D341Med (cell line): ENCODE measurements around the gene DAZAP2.
"Not testable (repeated sequence)": the region's sequence is repeated elsewhere in the genome, so short reads cannot be mapped to it uniquely, and the experiment has no call there.

Experiments
- DNase-seq: peaks from one replicate; pipeline ENCODE4 v3.0.0; 2012; ENCODE audit warnings: low spot score

The DAZAP2 gene

GRCh38 chr12:51217133-51217967 lies 21.3 kb upstream of the DAZAP2 start:
- DNase-seq = peak; percentile 88

- peak; percentile 94 for DNase-seq
Observed at GRCh38 chr12:51217968-51218606, 20.5 kb upstream of the DAZAP2 start, which contains the start of gene POU6F1. POU6F1 (minus strand) TSS chr12:51218062; CDS start chr12:51206836, 11,226 bp downstream.

DNA sequence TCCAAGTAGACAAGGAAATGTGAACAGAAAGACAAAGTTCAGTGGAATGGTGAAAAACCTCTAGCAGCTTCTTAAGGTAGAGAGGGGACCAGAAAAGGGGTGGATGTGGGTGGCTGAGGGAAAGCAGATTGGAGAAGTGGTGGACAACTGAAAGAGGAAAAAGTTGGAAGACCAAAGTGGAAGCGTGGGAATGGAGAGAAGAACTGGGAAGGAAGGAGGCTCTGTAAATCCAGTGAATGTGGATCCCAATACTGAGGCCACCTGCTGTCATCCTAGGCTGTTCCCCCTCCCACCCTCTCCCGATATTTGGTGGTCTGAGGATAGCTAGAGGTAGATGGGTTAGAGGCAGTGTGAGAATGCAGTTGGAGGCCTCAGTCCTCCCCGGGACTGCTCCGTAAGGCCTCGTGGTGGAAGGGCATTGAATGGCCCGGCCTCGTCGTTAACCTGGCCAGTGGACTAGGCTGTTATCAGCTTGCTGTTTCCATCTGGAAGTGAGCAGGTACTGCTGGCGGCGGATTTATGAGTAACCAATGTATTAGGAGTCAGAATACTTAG lies 19.9 kb upstream of the DAZAP2 start:
- no peak for DNase-seq

- no peak for DNase-seq
Observed at GRCh38 chr12:51219322-51219721, 19.3 kb upstream of the DAZAP2 start.

- DNase-seq = not testable (repeated sequence)
Observed at GRCh38 chr12:51219857-51220256, 18.8 kb upstream of the DAZAP2 start.

GRCh38 chr12:51222461-51222860 lies 16.2 kb upstream of the DAZAP2 start:
- DNase-seq = no peak

- DNase-seq = no peak
Observed at GRCh38 chr12:51224625-51225024, 14.0 kb upstream of the DAZAP2 start.

- no peak for DNase-seq
Observed at GRCh38 chr12:51225234-51225633, 13.4 kb upstream of the DAZAP2 start.

- DNase-seq = no peak
Observed at GRCh38 chr12:51225771-51226170, 12.9 kb upstream of the DAZAP2 start.

- not testable (repeated sequence) for DNase-seq
Observed at GRCh38 chr12:51227112-51227511, 11.5 kb upstream of the DAZAP2 start.

GRCh38 chr12:51227962-51228361 lies 10.7 kb upstream of the DAZAP2 start:
- DNase-seq = no peak

DNA sequence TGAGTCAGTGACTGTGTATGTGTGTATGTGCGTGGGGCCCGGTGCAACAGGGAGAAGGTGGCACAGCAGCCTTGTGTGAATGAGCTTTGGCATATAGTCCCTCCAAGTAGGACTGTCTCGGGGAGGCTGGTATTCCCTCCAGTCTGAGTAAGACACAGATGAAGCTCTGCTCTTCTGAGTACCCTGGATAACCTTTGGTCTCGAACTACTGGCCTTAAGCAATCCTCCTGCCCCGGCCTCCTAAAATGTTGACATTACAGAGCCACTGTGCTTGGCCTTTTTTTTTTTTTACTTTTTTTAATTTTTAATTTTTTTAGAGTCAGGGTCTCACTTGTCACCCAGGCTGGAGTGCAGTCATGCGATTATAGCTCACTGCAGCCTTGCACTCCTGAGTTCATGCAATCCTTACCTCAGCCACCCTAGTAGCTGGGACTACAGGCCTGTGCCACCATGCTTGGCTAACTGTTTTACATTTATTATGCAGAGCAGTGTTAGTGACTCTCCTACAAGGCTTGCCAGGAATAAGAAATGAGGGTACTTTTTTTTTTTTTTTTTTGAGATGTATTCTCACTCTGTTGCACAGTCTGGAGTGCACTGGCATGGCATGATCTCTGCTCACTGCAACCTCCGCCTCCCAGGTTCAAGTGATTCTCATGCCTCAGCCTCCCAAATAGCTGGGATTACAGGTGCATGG lies 9.4 kb upstream of the DAZAP2 start:
- no peak for DNase-seq

DNA sequence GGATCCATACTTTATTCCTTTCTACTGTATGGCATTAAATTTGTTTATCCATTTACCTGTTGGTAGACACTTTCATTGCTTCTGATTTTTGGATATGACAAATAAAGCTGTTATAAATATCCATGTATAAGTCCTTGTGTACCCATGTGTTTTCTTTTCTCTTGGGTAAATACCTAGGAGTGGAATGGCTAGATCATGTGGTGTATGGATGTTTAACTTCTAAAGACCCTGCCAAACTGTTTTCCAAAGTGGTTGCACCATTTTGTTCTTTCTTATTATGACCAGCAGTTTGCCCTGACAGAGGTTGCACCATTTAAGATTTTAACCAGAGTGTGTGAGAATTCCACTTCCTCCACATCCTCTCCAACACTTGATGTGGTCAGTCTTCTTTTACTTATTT lies 6.0 kb upstream of the DAZAP2 start:
- no peak for DNase-seq

DNA sequence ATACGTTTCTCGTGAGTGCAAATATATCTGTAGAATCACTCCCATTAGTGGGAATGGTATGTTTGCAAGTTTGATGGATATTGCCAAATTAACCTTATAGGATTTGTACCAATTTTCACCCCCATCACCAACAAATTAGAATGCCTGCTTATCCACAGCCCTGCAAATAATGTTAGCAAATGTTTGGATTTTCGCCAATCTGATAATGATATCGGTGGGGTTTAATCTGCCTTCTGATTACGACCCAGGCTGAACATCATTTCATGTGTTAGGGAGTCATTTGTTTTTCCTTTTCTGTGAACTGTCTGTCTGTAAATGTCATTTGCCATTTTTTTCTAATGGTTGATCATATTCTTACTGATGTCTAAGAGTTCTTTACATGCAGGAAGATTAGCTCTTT lies 4.1 kb upstream of the DAZAP2 start:
- no peak for DNase-seq

DNA sequence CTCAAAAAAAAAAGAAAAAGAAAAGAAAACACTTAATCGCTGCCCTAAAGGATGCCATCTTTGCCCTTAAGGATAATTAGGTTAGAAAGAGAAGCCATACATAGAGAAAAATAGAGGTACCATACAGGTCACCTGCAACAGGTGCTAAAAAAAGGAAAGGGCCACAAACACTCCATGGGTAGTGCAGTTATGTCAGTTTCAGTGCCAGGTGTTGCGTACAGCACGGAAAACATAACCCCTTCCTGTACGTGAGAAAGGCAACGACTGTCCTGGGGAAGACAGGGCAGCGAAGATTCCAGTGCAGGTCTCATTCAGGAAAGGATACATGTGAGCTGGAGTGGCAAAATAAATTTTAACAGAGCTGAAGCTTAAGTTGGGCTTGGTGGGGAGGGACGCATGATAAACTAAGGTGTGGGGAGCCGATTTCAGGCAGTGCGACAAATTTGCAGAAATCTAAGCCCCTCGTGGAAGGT lies 553 bp upstream of the DAZAP2 start:
- DNase-seq = no peak

DNA sequence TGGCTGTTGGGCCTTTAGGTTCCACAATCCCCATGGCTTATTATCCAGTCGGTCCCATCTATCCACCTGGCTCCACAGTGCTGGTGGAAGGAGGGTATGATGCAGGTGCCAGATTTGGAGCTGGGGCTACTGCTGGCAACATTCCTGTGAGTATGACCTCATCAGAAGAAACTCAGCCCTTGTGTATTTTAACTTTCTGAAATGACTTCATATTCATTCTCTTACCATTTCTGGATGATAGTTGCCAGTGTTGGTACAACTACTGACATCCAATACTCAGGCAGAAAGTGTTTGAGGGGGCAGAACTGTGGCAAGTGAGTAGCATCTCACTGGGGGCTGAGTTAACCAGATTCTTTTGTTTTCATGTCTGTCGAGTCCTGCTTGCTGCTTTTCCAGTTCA lies 2.3 kb downstream of the DAZAP2 start:
- no peak for DNase-seq

- no peak for DNase-seq
Observed at GRCh38 chr12:51242120-51242519, 3.5 kb downstream of the DAZAP2 start.

GRCh38 chr12:51242876-51243275 lies 4.2 kb downstream of the DAZAP2 start:
- no peak for DNase-seq

GRCh38 chr12:51244269-51244668 lies 5.6 kb downstream of the DAZAP2 start:
- DNase-seq = no peak

GRCh38 chr12:51245476-51246253 lies 7.0 kb downstream of the DAZAP2 start:
- no peak for DNase-seq

GRCh38 chr12:51246254-51246853 lies 7.7 kb downstream of the DAZAP2 start:
- peak; percentile 45 for DNase-seq
